HepG2 (cell line): ENCODE data around the gene VMO1. TPM values are rescaled to one million over a fixed set of nuclear protein-coding genes. Genes with fewer than 3 reads are reported as not detected.

Experiments used
- CBX2 ChIP-seq, 2 experiments: fragments of 200-600 bp in 1 of 2; sonication (generic); formaldehyde crosslinking in 1 of 2; IDR thresholded peaks; 2 replicates each; pipeline versions ENCODE4 v1.7.0 to v1.8.1; 2018 to 2022; ENCODE audit warnings: low read depth in 2 of 2, low read length in 1 of 2, mild to moderate bottlenecking in 1 of 2, missing genetic modification reagents in 1 of 2
- CCAR2 ChIP-seq: fragments of 200-400 bp; formaldehyde crosslinking; optimal IDR thresholded peaks from 2 replicates; pipeline ENCODE3; 2018; ENCODE audit warnings: low read depth, mild to moderate bottlenecking, low read length, moderate library complexity
- HDAC2 ChIP-seq: sonication (generic); formaldehyde crosslinking; IDR thresholded peaks from 2 replicates; pipeline ENCODE4 v1.4.0; 2020; ENCODE audit warnings: missing genetic modification reagents
- HOXA3 ChIP-seq: sonication (generic); formaldehyde crosslinking; IDR thresholded peaks from 2 replicates; pipeline ENCODE4 v1.5.0; 2020; ENCODE audit warnings: missing genetic modification reagents
- KAT8 ChIP-seq: IDR thresholded peaks from 2 replicates; pipeline ENCODE4 v1.6.1; 2016; ENCODE audit warnings: missing genetic modification reagents, missing compliant biosample characterization
- NAIF1 ChIP-seq: sonication (generic); formaldehyde crosslinking; IDR thresholded peaks from 2 replicates; pipeline ENCODE4 v1.5.0; 2020; ENCODE audit warnings: mild to moderate bottlenecking, missing genetic modification reagents, borderline replicate concordance
- NFATC3 ChIP-seq: sonication (generic); formaldehyde crosslinking; IDR thresholded peaks from 2 replicates; pipeline ENCODE4 v1.5.1; 2020; ENCODE audit warnings: mild to moderate bottlenecking, missing genetic modification reagents
- NFIC ChIP-seq: IDR thresholded peaks from 2 replicates; pipeline ENCODE4 v1.6.1; 2012; ENCODE audit warnings: mild to moderate bottlenecking, low read length, inconsistent platforms
- POLR2A ChIP-seq, 2 experiments: IDR thresholded peaks; 2 replicates each; pipeline ENCODE4 v1.6.1; 2011; ENCODE audit warnings: low read depth in 2 of 2, low read length in 2 of 2, mild to moderate bottlenecking in 1 of 2, moderate library complexity in 1 of 2; ENCODE audit not compliant: insufficient read depth in 1 of 2
- POLR2AphosphoS5 ChIP-seq: IDR thresholded peaks from 2 replicates; pipeline ENCODE4 v1.6.1; 2012; ENCODE audit warnings: low read depth, low read length
- RARG ChIP-seq: sonication (generic); formaldehyde crosslinking; IDR thresholded peaks from 2 replicates; pipeline ENCODE4 v1.4.0; 2020; ENCODE audit warnings: low read depth, mild to moderate bottlenecking, missing genetic modification reagents
- RBFOX2 ChIP-seq: fragments of 200-400 bp; formaldehyde crosslinking; IDR thresholded peaks from 2 replicates; pipeline ENCODE4 v1.6.1; 2017; ENCODE audit warnings: low read depth, mild to moderate bottlenecking, low read length
- RELA ChIP-seq: sonication (generic); formaldehyde crosslinking; IDR thresholded peaks from 2 replicates; pipeline ENCODE4 v1.4.0; 2020; ENCODE audit warnings: missing genetic modification reagents
- SAP130 ChIP-seq: IDR thresholded peaks from 2 replicates; pipeline ENCODE4 v1.6.1; 2016; ENCODE audit warnings: low read depth
- SETDB1 ChIP-seq: sonication (generic); formaldehyde crosslinking; IDR thresholded peaks from 2 replicates; pipeline ENCODE4 v1.5.1; 2020; ENCODE audit warnings: missing genetic modification reagents, mild to moderate bottlenecking, borderline replicate concordance
- SIN3A ChIP-seq: IDR thresholded peaks from 2 replicates; pipeline ENCODE4 v1.6.1; 2011; ENCODE audit warnings: low read depth, mild to moderate bottlenecking, control low read depth, low read length, borderline replicate concordance
- SUZ12 ChIP-seq: fragments of 150-350 bp; IDR thresholded peaks from 2 replicates; pipeline ENCODE4 v1.6.1; 2014; ENCODE audit warnings: low read depth, low read length
- TMF1 ChIP-seq: sonication (generic); formaldehyde crosslinking; IDR thresholded peaks from 2 replicates; pipeline ENCODE4 v1.8.1; 2022; ENCODE audit warnings: low read depth, missing genetic modification reagents
- ZBTB8A ChIP-seq: sonication (generic); formaldehyde crosslinking; IDR thresholded peaks from 2 replicates; pipeline ENCODE4 v1.4.0; 2020; ENCODE audit warnings: mild to moderate bottlenecking, low read depth, missing genetic modification reagents, borderline replicate concordance
- ZNF317 ChIP-seq: sonication (generic); formaldehyde crosslinking; IDR thresholded peaks from 2 replicates; pipeline ENCODE4 v1.5.0; 2020; ENCODE audit warnings: mild to moderate bottlenecking, missing genetic modification reagents
- ZNF616 ChIP-seq: sonication (generic); formaldehyde crosslinking; IDR thresholded peaks from 2 replicates; pipeline ENCODE4 v1.5.0; 2020; ENCODE audit warnings: low read depth, mild to moderate bottlenecking, missing genetic modification reagents
- ZNF770 ChIP-seq: sonication (generic); formaldehyde crosslinking; IDR thresholded peaks from 2 replicates; pipeline ENCODE4 v1.5.0; 2020; ENCODE audit warnings: mild to moderate bottlenecking, missing genetic modification reagents
- polyA plus RNA-seq, 8 experiments: library from polyadenylated mRNA; depleted of rRNA in 3 of 8; stranded (reverse) in 7 of 8; unstranded in 1 of 8; fragments of >200 nt; fragmentation: Illumina TruSeq in 4 of 8; extraction: Trizol in 4 of 8; gene quantifications; 2 replicates each; pipeline versions ENCODE4 v1.2.1 to v1.2.3, GENCODE V29; 2011 to 2016; ENCODE audit warnings: low read depth in 4 of 8, missing spikeins in 1 of 8, mixed read lengths in 1 of 8; ENCODE audit not compliant: insufficient read depth in 1 of 8
- total RNA-seq, 5 experiments: library from RNA; depleted of rRNA; stranded (reverse); fragments of >200 nt; fragmentation: Illumina TruSeq; extraction: Trizol; gene quantifications; 2 replicates each; pipeline ENCODE4 v1.2.3, GENCODE V29; 2016; ENCODE audit warnings: low read depth in 1 of 5
- TF ChIP-seq, protein P1 (sequence below), 2 experiments: sonication (generic) in 1 of 2; formaldehyde crosslinking in 1 of 2; IDR thresholded peaks; 2 replicates each; pipeline versions ENCODE4 v1.4.0 to v1.6.1; 2018 to 2020; ENCODE audit warnings: missing genetic modification reagents in 2 of 2, borderline replicate concordance in 1 of 2, low read depth in 1 of 2, mild to moderate bottlenecking in 1 of 2, missing biosample characterization in 1 of 2
- TF ChIP-seq, protein P2 (sequence below): sonication (generic); formaldehyde crosslinking; IDR thresholded peaks from 2 replicates; pipeline ENCODE4 v1.4.0; 2020; ENCODE audit warnings: mild to moderate bottlenecking, low read depth, missing genetic modification reagents

VMO1 gene
- total and polyA plus RNA-seq, 2 of the 13 experiments (the other 11 are each of a cell fraction or from before 2014, with no cell fraction given): not detected

GRCh38 chr17:4739122-4740024, 46.8 kb downstream of the VMO1 start, which contains the start of the genes CXCL16 and ZMYND15 (continued):
- no peak; the same call in 1 of the 2 replicates for TF ChIP-seq KAT8 (CRISPR knock-in tag)
- TF ChIP-seq SAP130 (CRISPR knock-in tag): peak; percentile 48
- no peak for TF ChIP-seq NFATC3
- TF ChIP-seq SIN3A: no peak
- peak; percentile 85 for TF ChIP-seq HOXA3 (CRISPR knock-in tag)
- TF ChIP-seq POLR2A (IDR thresholded peaks at IDR 0.05; ENCODE audit: insufficient read depth in 1 of 2, low read depth in 2 of 2, low read length in 2 of 2): peak in 1 of 2 experiments; percentile 47; a peak in 1 of 4 replicates
- TF ChIP-seq ZNF317 (CRISPR knock-in tag): peak; percentile 72
- TF ChIP-seq ZBTB8A: 0 out of 2 replicates have a peak, but pooled peaks have one; percentile 68
- no peak for TF ChIP-seq SUZ12
- TF ChIP-seq CCAR2: no peak
- 0 out of 2 replicates have a peak, but pooled peaks have one; percentile 45 for TF ChIP-seq RARG (CRISPR knock-in tag)
- no peak for TF ChIP-seq HDAC2 (CRISPR knock-in tag)
- no peak for TF ChIP-seq CBX2 (IDR thresholded peaks at IDR 0.05; ENCODE audit: low read depth, low read length)
- TF ChIP-seq CBX2 (CRISPR knock-in tag; IDR thresholded peaks at IDR 0.05; ENCODE audit: low read depth): no peak
- no peak for TF ChIP-seq POLR2AphosphoS5
- TF ChIP-seq ZNF770 (CRISPR knock-in tag): no peak
- no peak for TF ChIP-seq RELA (CRISPR knock-in tag)
- peak; percentile 80 for TF ChIP-seq RBFOX2
- no peak for TF ChIP-seq SETDB1 (CRISPR knock-in tag)
- TF ChIP-seq, protein P1, sequence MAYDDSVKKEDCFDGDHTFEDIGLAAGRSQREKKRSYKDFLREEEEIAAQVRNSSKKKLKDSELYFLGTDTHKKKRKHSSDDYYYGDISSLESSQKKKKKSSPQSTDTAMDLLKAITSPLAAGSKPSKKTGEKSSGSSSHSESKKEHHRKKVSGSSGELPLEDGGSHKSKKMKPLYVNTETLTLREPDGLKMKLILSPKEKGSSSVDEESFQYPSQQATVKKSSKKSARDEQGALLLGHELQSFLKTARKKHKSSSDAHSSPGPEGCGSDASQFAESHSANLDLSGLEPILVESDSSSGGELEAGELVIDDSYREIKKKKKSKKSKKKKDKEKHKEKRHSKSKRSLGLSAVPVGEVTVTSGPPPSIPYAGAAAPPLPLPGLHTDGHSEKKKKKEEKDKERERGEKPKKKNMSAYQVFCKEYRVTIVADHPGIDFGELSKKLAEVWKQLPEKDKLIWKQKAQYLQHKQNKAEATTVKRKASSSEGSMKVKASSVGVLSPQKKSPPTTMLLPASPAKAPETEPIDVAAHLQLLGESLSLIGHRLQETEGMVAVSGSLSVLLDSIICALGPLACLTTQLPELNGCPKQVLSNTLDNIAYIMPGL (CRISPR knock-in tag; IDR thresholded peaks at IDR 0.05; ENCODE audit: borderline replicate concordance in 1 of 2, low read depth in 1 of 2): peak in 1 of 2 experiments; percentile 85; a peak in 2 of 4 replicates
- TF ChIP-seq ZNF616 (CRISPR knock-in tag): no peak; the same call in 1 of the 2 replicates
- TF ChIP-seq TMF1 (CRISPR knock-in tag): 0 out of 2 replicates have a peak, but pooled peaks have one; percentile 54
- TF ChIP-seq NFIC: no peak
- TF ChIP-seq NAIF1 (CRISPR knock-in tag): no peak
- TF ChIP-seq, protein P2, sequence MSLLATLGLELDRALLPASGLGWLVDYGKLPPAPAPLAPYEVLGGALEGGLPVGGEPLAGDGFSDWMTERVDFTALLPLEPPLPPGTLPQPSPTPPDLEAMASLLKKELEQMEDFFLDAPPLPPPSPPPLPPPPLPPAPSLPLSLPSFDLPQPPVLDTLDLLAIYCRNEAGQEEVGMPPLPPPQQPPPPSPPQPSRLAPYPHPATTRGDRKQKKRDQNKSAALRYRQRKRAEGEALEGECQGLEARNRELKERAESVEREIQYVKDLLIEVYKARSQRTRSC (CRISPR knock-in tag): 0 out of 2 replicates have a peak, but pooled peaks have one; percentile 46
